KBM-7 (cell line): Measurements from ENCODE around the gene ACSF2.

Source experiments
- DNase-seq: peaks from one replicate; pipeline ENCODE4 v3.0.0-alpha.2; 2015
- in situ Hi-C: fragments of 300-500 bp; cut with MboI; formaldehyde crosslinking; loops from 2 replicates; pipeline ENCODE4 v1.14.3; 2020; ENCODE audit warnings: low sequenced_read_pairs, low pct_unique_long_range_greater_than_20kb, mixed read lengths

Gene ACSF2

DNA sequence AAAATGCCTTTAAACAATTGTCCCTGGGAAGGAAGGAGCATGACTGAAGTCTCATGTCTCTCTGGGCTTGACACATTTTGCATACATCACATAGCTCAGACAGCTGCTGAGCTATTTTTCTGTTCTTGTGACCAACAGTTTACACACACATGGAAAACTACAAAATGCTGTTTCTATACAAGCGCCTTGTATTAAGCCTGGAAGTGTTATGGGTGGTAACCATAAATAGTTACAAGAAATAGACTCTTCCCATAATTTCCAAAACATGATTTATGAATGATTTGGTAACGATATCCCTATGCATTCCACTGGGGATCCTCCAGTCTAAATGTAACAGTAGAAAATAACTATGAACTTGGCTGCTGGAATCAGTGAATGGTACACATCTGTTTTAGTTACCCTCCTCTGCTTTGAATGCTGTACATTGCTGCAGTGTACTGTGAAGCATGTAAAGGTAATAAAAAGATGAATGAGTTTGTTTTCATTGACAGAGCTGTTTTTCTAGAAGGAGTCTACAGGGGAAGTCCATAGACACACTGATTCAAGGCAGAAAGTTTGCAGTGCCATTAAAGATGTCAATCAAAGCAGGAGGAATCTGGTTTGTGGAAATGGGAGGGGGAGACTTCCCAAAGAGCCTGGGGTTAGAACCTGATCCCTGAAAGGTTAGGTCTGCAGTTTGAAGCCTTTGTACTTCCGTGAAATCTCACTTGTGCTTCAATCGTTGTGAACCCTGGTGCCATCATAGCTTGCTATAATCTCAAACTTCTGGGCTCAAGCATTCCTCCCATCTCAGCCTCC lies 5.0 kb downstream of the ACSF2 start:
- in situ Hi-C loops: no loop called here
- no peak for DNase-seq

DNA sequence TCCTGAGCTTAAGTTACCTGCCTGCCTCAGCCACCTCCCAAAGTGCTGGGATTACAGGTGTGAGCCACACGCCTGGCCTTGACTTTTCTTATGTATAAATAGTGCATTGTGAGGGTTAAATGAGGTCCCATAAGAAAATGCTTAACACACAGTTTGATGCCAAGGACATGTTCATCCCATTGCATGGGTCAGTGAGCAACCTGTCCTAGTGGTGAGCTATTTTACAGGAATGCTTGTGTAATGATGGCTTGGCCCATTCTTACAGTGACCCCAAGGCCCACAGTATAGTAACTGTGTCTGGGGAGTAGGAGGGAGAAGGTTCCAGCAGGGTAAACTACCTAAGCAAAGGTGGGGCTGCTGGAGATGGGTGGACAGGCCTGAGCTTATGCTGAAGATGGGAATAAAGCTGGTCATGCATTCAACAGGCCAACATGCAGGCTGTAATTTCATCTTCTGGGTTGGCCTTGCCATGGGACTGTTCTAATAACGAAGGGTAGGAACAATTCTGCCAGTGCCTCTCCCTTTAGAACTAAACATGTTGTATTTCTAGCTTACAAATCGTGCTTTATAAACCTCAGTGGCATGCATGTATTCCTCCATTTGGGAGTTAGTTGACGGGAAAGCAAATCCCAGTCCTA lies 6.2 kb downstream of the ACSF2 start:
- in situ Hi-C loops: no loop called here
- DNase-seq: no peak

DNA sequence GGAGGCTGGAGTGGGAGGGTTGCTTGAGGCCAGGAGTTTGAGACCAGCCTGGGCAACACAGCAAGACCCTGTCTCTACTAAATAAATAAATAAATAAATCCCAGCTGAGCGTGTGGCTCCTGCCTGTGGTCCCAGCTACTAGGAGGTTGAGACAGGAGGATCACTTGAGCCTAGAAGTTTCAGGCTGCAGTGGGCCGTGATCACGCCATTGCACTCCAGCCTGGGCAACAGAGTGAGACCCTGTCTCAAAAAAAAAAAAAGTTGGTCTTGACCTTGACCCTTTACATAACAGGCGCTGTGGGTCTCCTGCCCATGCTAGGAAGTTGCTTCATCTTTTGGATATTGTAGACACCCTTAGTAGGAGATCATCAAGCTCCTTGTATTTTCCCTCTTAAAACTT lies 11.4 kb downstream of the ACSF2 start:
- in situ Hi-C loops: no loop called here
- no peak for DNase-seq

DNA sequence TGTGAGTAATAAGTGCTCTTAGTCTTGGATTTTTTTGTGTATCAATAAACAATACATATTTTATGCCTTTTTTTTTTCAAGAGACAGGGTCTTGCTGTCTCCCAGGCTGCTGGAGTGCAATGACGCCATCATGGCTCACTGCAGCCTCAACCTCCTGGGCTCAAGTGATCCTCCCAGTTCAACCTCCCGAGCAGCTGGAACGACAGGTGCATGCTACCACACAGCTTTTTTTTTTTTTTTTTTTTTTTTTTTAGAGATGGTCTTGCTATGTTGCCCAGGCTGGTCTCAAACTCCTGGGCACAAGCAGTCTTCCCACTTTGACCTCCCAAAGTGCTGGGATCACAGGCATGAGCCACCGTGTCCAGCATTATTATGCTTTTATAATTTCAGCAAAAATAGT lies 13.0 kb downstream of the ACSF2 start:
- in situ Hi-C loops: no loop called here
- no peak for DNase-seq

DNA sequence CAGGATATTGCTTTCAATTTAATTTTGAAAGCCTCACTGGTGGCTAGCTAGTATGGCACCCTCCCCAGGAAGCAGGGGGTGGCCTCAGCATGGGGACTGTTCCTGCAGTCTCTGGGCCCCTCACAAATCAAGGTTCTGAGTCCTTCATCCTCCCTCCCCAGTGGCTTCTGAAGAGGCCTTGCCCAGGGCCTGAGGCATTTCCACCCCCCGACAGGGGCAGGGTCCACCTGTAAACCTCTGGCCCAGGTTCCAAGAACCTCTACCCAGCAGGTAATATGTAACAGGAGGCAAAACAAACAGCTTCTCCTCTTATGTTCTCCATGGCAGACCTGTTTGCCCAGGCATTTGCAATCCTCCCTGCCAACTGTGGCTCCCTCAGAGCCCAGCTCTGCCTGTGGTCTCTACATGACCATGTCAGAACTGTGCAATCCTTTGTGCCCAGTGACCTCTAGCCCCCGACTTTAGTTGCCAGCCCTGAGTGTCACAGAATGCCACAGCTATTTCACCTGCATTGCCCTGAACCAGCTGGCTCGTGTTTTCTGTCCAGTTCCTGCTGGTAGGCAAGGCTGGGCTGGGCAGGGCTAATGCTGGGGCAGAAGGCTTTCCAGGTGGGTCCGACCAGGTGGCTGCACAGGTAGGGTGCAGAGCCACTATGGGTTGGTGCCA lies 14.3 kb downstream of the ACSF2 start:
- no peak for DNase-seq
- in situ Hi-C loops: no loop called here

DNA sequence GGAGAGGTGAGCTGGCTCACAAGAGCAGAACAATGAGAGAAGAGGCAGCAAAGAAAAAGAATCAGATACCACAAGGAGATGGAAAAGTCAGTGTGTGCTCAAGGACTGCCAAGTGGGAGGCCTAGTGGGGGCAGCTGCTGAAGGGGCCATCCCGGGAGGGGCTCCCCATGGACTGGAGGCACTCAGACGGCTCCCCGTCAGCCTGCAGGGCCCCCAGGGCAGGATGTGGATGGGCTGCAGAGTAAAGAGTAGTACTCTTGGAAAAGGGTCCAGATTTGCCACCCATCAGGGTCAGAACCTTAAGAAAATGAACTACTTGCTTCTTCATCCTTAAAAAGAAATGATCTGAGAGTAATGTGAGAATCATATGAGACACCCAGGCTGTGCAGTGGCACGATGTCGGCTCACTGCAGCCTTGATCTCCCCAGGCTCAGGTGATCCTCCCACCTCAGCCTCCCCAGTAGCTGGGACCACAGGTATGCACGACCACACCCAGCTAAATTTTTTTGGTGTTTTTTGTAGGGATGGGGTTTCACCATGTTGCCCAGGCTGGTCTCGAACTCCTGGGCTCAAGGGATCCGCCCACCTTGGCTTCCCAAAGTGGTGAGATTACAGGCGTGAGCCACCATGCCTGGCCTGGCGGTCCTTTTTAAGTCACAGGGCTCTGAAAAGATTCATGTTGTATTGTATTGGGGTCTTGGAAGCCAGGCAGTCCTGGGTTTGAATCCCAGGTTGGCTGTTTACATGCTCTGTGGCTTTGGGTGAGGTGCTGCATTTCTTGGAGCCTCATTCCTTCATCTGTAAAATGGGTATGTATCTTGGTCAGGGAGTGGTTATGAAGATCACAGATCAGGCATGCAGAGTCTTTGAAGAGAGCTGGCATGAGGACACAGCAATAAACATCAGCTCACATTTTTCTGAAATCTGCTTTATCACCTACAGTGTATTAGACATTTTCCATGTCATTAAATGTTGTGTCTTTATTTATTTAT lies 15.1 kb downstream of the ACSF2 start:
- in situ Hi-C loops: no loop called here
- no peak for DNase-seq

DNA sequence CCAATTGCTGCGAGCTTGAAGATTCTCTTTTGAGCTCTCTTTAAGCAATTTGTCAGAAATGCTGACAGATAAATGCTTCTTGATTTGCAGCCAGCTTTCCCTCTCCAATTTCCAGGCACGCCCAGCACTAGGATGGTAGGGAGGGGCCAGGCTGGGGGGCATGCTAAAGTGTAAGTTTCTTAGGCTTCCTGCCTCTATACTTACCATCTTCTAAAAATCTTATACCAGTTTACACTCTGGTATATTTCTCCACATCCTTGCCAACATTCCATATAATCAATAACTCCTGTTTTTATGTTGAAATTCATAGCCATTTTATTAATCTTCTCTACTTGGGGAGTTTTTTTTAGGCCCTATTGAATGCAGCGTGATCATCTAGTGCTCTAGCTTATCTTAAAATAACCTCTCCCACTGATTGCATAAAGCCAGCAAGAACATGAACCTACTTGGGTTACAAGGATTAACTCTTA lies 17.5 kb downstream of the ACSF2 start:
- in situ Hi-C loops: no loop called here
- DNase-seq: no peak

DNA sequence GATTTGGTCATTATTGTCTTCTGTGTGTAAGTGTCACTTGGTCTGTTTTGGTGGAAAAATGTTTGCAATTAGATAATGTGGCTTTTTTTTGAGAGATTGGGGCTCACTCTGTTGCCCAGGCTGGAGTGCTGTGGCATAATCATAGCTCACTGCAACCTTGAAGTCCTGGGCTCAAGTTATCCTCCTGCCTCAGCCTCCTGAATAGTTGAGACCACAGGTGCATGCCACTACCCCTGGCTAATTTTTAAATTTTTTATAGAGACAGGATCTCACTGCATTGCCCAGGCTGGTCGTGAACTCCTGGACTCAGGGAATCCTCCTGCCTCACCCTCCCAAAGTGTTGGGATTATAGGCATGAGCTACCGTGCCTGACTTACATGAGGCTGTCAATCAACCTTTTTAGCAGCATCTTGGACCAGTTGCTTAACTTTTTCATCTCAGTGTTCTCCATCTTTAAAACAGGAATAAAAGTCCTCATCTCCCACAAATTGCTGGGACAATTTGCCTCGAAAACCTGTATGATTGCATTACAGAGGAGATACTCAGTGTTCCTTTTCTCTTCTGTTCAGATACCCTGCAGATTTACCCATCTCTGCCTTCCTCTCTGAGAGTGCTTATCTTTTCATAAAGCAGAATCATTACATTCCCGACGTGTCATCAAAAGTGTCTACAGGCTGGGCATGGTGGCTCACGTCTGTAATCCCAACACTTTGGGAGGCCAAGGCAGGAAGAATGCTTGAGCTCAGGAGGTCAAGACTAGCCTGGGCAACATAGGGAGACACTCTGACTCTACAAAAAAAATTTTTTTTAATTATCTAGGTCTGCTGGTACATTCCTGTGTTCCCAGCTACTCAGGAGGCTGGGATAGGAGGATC lies 19.1 kb downstream of the ACSF2 start:
- DNase-seq: no peak
- in situ Hi-C loops: no loop called here

DNA sequence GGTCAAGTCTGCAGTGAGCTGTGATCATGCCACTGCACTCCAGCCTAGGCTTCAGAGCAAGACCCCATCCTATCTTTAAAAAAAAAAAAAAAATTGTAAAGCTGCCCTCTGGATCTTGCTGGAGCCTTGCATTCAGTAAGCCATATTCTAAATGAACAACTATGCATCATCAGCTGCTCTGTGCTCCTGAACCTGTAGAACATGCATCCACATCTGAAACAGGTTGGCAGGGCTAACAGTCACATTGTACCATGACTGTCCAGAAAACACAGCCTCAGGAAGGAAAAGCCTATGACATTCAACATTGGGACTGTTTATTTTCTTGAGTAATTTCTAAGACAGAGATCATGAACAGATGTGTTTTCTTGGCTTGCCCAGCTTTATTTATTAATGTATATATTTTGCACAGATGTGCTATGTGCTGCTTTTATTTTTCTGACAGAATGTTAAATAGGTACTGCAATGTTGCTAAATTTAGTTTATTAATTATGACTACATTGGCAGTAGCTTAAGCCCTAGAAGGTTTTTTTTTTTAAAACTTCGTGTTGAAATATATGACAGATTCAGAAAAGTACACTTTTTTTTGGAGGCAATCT lies 19.8 kb downstream of the ACSF2 start:
- no peak for DNase-seq
- in situ Hi-C loops: no loop called here

DNA sequence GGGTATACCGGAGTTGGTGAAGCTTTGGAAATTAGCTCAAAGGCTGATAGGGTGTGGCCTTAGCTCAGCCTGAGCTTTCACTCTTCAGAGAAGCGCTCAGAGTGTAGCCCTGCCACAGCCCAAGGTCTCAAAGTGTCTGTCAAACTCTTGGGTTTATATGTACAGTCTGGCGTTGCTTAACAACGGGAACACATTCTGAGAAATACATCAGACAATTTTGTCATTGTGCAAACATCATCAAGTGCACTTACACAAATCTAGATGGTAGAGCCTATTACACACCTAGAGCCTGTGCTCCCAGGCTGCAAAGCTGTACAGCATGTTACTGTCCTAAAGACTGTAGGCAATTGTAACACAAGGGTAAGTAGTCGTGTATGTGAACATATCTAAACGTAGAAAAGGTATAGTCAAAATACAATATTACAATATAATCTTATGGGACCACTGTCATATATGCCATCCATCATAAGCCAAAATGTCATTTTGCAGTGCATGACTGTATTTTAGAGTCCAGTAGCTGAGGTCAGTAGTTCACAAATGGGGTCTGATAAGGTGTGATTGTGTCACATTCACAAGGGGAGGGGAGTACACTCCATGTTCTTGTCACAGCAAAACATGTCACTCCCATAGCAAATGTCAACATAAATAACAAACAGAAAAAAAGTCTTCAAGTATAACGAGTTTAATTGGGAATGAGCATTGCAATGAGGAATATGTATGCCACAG lies 22.0 kb downstream of the ACSF2 start:
- no peak for DNase-seq
- in situ Hi-C loops: no loop called here

DNA sequence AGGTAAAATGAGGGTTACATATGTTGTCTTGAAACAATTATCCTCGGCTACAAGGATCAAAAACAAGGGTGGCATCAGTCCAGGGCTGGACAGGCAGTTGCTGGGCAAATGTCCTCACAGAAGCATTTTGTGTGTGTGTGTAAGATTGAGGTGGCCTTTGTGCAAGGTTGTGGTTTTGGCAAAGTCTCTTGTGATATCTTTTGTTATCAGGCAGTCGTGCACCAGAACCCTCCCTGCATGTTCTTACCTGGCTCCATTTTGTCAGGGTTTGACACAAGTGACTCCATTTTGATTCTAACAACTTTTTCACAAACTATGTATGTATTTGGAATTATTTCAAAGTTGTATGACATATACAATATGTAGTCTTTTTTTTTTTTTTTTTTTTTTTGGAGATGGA lies 22.6 kb downstream of the ACSF2 start:
- in situ Hi-C loops: no loop called here
- DNase-seq: no peak

DNA sequence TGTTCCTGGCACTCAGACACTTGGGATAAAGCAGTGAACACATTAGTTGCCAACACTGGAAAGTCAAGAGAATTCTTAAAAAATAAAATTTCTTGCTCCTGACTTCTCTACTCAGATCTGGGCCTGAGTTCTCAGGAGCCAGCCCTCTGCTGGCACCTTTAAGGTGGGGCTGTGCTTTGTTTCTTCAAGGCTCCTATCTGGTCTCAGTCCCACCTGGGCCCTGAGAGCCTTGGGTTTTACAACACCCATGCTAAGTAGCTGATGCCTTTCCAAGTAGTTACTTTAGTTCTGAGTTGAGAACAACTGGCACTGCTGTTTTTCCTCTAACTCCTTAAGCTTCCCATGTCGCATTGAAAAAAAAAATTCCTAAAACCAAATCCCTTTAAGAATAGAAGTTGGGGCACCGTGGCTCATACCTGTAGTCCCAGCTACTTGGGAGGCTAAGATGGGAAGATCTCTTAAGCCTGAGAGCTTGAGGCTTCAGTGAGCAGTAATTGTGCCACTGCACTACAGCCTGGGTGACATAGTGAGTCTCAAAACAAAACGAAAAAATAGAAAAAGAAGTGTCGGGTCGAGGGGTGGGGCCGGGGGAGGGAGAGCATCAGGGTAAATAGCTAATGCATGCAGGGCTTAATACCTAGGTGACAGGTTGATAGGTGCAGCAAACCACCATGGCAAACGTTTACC lies 26.1 kb downstream of the ACSF2 start:
- in situ Hi-C loops: no loop called here
- DNase-seq: no peak

DNA sequence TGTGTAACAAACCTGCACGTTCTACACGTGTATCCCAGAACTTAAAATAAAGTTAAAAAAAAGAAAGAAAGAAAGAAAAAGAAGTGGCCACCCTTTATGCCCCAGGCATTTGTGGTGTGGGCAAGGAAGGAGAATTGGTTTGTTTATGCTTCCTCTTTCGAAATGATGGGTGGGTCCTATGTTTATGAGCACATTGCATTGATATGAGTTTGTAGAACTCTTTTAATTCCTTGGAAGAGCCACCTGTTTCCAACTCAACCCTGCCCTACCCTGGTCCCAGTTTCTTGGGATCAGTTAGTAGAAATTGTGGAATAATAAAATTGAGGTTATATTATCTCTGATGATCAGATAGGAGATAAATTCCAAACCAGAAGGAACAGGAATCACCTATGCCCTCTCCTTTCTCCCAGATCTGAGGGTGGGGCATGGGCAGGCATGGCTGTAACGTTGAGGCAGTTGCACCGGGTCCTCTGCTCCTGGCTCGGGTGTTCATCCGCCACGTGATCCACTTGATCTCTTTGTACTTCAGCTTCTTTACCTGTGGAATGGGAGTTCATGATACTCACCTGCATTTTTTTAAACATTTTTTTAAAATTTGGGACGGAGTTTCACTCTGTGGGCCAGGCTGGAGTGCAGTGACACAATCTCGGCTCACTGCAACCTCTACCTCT lies 26.7 kb downstream of the ACSF2 start:
- in situ Hi-C loops: no loop called here
- DNase-seq: peak; percentile 25

DNA sequence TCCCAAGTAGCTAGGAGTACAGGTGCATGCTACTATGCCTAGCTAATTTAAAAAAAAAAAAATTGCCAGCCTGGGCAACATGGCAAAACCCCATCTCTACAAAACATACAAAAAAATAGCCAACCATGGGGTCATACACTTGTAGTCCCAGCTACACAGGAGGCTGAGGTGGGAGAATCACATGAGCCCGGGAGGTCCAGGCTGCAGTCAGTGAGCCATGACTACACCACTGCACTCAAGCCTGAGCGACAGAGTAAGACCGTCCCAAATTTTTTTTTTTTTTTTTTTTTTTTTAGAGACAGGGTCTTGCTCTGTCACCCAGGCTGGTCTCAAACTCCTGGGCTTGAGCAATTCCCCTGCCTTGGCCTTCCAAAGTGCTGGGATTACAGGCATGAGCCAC lies 27.9 kb downstream of the ACSF2 start:
- no peak for DNase-seq
- in situ Hi-C loops: no loop called here

DNA sequence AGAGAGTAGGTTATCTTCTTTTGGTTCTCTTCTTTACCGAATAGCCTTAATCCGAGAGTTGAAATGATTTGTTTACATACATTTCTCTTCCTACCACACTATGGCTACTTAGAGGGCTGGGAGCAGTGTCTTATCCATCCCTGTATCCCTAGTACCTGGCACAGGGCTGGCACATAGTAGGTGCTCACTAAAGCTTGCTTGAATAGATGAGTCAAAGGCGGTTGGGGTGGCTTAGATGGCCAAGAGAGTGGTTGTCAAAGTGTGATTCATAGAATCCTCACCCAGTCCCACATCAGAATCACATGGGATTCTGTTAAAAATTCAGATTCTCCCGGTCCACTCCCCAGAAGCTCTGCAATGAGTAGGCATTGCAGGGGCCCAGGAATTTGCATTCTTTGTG lies 31.6 kb downstream of the ACSF2 start:
- in situ Hi-C loops: no loop called here
- no peak for DNase-seq

DNA sequence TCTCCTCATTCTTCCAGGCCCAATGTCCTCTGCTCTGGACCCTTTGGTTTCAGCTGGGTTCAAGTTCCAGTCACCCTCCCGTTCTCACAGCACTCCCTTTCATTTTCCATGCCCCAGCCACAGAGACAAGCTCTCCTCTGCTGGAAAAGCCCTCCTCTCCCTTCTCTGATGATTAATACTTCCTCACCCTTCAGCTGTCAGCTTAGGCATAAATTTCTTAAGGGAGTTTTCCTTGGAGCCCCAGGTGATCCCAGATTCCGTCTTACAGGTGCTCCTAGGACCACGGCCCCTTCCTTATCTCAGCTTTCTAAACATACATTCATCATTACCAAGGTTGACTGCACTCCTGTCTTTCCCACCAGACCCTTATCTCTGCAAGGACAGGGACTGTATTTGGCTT lies 32.3 kb downstream of the ACSF2 start:
- in situ Hi-C loops: no loop called here
- DNase-seq: no peak
